ENCODE results near the gene CDH26.

The CDH26 gene

DNA sequence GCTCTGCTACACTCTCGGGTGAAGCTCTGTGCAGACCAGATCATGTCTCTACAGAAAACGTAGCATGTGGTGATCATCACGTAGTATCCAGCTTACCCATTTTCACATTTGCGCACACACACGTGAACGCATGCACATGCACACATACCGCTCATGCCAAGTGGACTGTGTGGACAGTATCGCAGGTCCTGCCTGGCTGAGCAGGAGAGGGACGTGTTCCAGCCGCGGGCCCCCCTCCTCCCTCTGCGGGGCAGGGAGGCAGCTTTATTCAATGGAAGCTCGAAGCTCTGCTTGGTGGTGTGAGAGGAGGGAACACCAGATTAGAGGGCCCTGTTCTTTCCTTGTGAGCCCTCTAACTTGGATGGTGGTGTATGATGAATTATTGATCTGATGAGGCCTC lies 51.1 kb downstream of the CDH26 start:
- TF ChIP-seq, protein P1, sequence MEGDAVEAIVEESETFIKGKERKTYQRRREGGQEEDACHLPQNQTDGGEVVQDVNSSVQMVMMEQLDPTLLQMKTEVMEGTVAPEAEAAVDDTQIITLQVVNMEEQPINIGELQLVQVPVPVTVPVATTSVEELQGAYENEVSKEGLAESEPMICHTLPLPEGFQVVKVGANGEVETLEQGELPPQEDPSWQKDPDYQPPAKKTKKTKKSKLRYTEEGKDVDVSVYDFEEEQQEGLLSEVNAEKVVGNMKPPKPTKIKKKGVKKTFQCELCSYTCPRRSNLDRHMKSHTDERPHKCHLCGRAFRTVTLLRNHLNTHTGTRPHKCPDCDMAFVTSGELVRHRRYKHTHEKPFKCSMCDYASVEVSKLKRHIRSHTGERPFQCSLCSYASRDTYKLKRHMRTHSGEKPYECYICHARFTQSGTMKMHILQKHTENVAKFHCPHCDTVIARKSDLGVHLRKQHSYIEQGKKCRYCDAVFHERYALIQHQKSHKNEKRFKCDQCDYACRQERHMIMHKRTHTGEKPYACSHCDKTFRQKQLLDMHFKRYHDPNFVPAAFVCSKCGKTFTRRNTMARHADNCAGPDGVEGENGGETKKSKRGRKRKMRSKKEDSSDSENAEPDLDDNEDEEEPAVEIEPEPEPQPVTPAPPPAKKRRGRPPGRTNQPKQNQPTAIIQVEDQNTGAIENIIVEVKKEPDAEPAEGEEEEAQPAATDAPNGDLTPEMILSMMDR (IDR thresholded peaks at IDR 0.05; ENCODE audit: low read length, missing control alignments), result no peak
- DNase-seq (ENCODE audit: low read depth), result no peak
- H3K4me3 ChIP-seq (replicated peaks; ENCODE audit: low read depth, low read length), result no peak overlapping the region

DNA sequence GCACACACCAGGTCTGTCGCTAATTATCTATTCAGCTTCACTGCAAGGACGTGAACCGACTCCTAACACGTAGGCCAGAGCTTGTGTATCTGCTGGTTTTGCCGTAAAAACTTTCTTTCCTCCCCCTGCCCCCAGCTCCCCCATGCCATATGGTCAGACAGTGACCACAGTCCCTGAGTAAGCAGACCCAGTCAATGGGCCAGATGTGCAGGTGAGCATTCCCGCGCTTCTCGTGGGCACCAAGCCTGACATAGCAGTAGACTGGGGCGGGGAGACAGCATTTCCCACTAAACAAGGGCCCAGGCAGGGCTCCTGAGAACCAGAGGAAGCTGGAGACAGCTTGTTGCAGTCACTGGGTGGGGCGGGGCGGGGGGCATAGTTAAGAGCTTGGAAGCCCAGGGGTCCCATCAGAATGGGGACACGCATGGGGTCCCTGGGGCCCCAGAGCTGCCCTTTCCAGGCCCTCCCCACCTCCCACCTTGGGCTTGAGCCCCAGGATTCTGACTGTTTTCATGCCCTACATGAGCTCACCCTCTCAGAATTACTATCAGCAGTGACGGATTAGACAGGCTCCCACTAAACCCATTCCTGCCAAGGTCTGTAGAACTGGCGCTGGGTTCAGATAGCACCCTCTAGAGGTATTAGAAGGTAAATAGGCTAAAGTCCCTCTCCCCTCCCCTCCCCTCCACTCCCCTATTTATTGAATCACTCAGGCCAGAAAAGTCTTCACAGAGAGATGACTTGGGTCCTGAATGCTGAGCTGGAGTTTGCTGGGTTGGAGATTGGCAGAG lies 51.8 kb downstream of the CDH26 start:
- DNase-seq (ENCODE audit: low read depth), result no peak
- TF ChIP-seq, protein P1 (IDR thresholded peaks at IDR 0.05; ENCODE audit: low read length, missing control alignments), result no peak
- no peak overlapping the region for H3K4me3 ChIP-seq (replicated peaks; ENCODE audit: low read depth, low read length)

DNA sequence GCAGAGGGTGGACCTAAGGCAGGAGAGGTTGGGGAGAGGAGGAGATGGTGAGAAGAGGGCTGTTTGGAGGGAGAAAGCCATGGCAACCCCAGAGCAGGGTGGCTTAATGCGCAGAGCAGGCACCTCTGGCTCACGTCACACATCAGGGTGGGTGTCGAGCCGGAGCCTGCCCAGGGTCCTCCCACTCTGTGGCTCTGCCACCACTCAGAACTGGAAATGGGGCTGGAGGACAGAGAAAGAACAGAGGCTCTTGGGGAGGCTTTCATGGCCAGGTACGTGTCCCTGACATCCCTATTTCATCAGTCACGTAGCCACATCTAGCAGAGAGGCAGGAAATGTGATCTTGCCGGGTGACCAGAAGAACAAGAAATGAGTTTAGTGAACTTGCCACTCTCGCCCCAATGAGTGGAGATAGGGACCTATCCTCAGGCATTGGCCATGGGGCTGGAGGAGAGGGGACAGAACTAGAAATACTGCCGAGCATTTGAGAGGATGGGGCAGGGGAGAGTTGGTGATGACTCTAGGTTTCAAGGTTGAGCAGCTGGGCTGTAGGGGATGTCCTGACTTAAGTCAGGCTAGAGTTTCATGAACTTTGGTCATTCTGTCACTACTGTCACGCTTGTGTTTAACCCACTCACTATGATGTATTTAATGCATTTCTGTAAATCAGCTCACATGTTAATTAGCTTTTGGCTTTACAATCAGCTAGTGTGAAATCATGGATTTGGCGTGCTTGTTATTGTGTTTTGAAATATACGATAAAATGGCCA lies 52.7 kb downstream of the CDH26 start:
- no peak for DNase-seq (ENCODE audit: low read depth)
- no peak overlapping the region for H3K4me3 ChIP-seq (replicated peaks; ENCODE audit: low read depth, low read length)
- TF ChIP-seq, protein P1 (IDR thresholded peaks at IDR 0.05; ENCODE audit: low read length, missing control alignments), result no peak

DNA sequence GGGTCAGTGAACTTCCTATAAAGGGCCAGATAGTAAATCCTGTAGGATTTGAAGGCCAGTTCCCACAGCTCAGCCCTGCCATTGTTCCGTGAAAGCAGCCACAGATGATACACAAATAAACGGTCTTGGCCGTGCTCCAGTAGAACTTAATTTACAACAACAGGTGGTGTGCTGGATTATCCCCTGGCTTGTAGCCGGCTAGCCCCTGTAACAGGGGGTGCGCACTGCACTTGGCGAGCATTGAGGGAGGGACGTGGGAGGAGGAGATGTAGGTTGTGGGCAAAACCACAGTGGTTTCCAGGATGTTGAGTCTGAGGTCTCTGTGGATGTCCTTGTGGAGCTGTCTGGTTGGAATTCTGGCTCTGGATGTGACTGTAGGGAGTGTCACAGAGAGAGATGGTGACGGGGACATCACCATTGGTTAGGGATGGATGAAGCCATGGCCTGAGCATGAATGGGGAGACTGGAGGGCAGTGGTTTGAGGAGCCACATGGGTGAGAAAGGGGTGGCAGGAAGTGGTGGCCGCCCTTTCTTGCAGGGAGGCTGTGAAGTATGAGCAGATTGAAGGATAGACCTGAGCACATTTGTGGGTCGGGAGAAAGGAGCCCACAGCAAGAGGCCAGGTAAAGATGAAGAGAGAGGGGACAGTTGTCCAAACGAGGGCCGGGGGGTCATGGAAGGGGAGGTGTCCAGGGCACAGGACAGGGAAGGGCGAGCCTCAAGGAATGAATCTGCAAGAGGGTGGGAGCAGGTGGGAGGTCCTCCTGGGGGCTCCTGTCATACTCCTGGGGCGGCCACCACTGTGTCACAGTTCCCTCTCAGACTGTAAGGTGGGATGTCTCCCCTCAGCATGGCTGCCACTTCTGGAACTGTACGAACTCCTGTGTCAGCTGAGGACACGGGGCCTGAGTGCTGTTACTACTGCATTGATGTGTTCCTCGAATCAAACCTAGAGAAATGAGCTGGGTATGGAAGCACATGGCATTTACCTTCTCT lies 53.6 kb downstream of the CDH26 start:
- TF ChIP-seq, protein P1 (IDR thresholded peaks at IDR 0.05; ENCODE audit: low read length, missing control alignments), result no peak
- no peak for DNase-seq (ENCODE audit: low read depth)
- H3K4me3 ChIP-seq (replicated peaks; ENCODE audit: low read depth, low read length), result no peak overlapping the region

DNA sequence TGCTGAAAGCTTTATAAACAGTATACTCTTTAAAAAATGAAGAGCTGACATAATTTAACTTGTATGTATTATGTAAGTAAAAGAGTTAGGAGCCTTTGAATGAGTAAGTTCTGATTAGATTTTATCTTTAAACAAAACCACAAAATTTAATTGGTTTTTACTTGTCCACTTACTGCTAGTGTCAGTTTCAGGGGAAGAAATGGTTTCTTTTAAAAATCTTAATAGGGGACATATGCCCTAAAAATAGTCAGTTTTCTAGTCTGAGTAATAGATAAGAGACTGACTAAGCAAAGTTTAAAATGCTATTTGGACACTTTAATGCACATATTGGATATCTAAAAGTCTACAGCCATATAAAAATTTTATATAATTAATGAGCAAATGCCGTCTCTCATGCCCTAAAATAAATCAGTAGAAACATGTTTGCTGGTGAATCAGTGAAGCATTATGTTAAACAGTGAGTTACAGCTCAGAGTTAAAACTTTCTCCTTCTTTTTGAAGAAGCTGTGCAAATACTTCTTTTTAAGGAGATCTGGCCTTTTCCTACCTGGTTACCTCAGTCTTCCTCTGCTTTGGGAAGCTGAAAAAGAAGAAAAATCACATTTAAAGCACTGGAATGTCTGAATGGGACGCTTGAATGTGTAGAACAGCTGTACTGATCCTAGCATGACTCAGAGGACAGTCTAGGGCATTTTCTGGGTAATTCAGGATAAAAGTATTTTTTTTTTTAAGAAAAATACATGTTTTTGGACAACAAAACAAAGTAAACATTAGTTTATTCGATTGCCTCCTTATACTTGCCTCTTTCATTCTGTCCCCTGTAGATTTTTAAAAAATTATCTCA lies 55.3 kb downstream of the CDH26 start:
- no peak overlapping the region for H3K4me3 ChIP-seq (replicated peaks; ENCODE audit: low read depth, low read length)
- TF ChIP-seq, protein P1 (IDR thresholded peaks at IDR 0.05; ENCODE audit: low read length, missing control alignments), result no peak
- no peak for DNase-seq (ENCODE audit: low read depth)

DNA sequence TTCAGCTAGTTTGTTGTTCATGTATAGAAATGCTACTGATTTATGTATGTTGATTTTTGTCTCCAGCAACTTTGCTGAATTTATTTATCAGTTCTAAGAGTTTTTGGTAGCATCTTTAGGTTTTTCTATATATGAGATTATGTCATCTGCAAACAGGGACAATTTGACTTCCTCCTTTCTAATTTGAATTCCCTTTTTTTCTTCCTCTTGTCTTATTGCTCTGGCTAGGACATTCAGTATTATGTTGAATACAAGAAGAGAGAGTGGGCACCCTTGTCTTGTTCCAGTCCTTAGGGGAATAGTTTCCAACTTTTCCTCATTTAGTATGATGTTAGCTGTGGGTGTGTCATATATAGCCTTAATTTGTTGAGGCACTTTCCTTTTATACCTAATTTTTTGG lies 58.2 kb downstream of the CDH26 start:
- H3K4me3 ChIP-seq (replicated peaks; ENCODE audit: low read depth, low read length), result no peak overlapping the region
- DNase-seq (ENCODE audit: low read depth), result no peak
- TF ChIP-seq, protein P1 (IDR thresholded peaks at IDR 0.05; ENCODE audit: low read length, missing control alignments), result no peak

All from fibroblast of pulmonary artery (primary cell).